GM23248 (cell line): ENCODE results near the gene CCDC102B. TPM values are rescaled to one million over a fixed set of nuclear protein-coding genes. Genes with fewer than 3 reads are reported as not detected.
"Not testable (repeated sequence)": the region's sequence is repeated elsewhere in the genome, so short reads cannot be mapped to it uniquely, and the experiment has no call there.

Experiments
- DNase-seq: peaks from one replicate; pipeline ENCODE4 v3.0.0-alpha.2; 2015
- H2AFZ ChIP-seq: fragments of 200-600 bp; sonication (generic); 2 replicates; pipeline ENCODE4 v1.6.1; 2016; ENCODE audit warnings: antibody characterized with exemption
- H3F3A ChIP-seq: fragments of 200-600 bp; sonication (generic); 2 replicates; pipeline ENCODE4 v1.6.1; 2016; ENCODE audit warnings: mild to moderate bottlenecking, antibody characterized with exemption, mixed run types; ENCODE audit not compliant: insufficient read depth
- H3K27ac ChIP-seq: fragments of 200-600 bp; sonication (generic); 2 replicates; pipeline ENCODE4 v1.5.1; 2016; ENCODE audit warnings: mild to moderate bottlenecking
- H3K27me3 ChIP-seq: fragments of 200-600 bp; sonication (generic); replicated peaks from 2 replicates; pipeline ENCODE4 v1.6.1; 2016; ENCODE audit warnings: mild to moderate bottlenecking; ENCODE audit not compliant: insufficient read depth
- H3K36me3 ChIP-seq: fragments of 200-600 bp; sonication (generic); 2 replicates; pipeline ENCODE4 v1.6.1; 2016; ENCODE audit warnings: low read depth, mild to moderate bottlenecking
- H3K4me1 ChIP-seq: fragments of 200-600 bp; sonication (generic); 2 replicates; pipeline ENCODE4 v1.6.1; 2016; ENCODE audit warnings: mild to moderate bottlenecking; ENCODE audit not compliant: insufficient read depth
- H3K4me2 ChIP-seq: fragments of 200-600 bp; sonication (generic); one replicate; pipeline ENCODE4 v1.6.1; 2016; ENCODE audit warnings: mild to moderate bottlenecking; ENCODE audit not compliant: unreplicated experiment
- H3K4me3 ChIP-seq: fragments of 200-600 bp; sonication (generic); 2 replicates; pipeline ENCODE4 v1.5.1; 2016; ENCODE audit warnings: mild to moderate bottlenecking
- H3K79me2 ChIP-seq: fragments of 200-600 bp; sonication (generic); 2 replicates; pipeline ENCODE4 v1.6.1; 2016; ENCODE audit warnings: mild to moderate bottlenecking; ENCODE audit not compliant: insufficient read depth
- H3K9ac ChIP-seq: fragments of 200-600 bp; sonication (generic); 2 replicates; pipeline ENCODE4 v1.6.1; 2016; ENCODE audit warnings: mild to moderate bottlenecking
- H3K9me2 ChIP-seq: fragments of 200-600 bp; sonication (generic); 2 replicates; pipeline ENCODE4 v1.6.1; 2016; ENCODE audit warnings: mixed run types, mild to moderate bottlenecking, moderate library complexity; ENCODE audit not compliant: insufficient read depth
- H3K9me3 ChIP-seq: fragments of 200-600 bp; sonication (generic); one replicate; pipeline ENCODE4 v1.6.1; 2017; ENCODE audit warnings: low read depth
- H4K20me1 ChIP-seq: fragments of 200-600 bp; sonication (generic); 2 replicates; pipeline ENCODE4 v1.6.0; 2016; ENCODE audit not compliant: insufficient read depth
- EZH2 ChIP-seq: fragments of 200-600 bp; sonication (generic); IDR thresholded peaks from 2 replicates; pipeline ENCODE4 v1.6.1; 2018; ENCODE audit warnings: antibody characterized with exemption, mild to moderate bottlenecking; ENCODE audit not compliant: insufficient read depth, poor library complexity, severe bottlenecking
- EZH2phosphoT487 ChIP-seq: fragments of 200-600 bp; sonication (generic); IDR thresholded peaks from 2 replicates; pipeline ENCODE4 v1.6.1; 2018; ENCODE audit warnings: antibody characterized with exemption, moderate library complexity, mild to moderate bottlenecking, low read depth; ENCODE audit not compliant: insufficient read depth
- WGBS, 2 experiments: methylation state at CpG; one replicate each; pipeline ENCODE4 v1.1.6; 2015 to 2017; ENCODE audit warnings: low lambda C conversion rate in 2 of 2, low coverage in 1 of 2; ENCODE audit errors: missing lambda C conversion rate in 2 of 2; 5-methylcytosine and 5-hydroxymethylcytosine counted together
- in situ Hi-C: fragments of 300-500 bp; cut with MboI; formaldehyde crosslinking; loops from 2 replicates; pipeline ENCODE4 v1.15.0; 2020
- polyA plus RNA-seq: library from polyadenylated mRNA; unstranded; fragments of >200 nt; fragmentation: Nextera tagmentation; extraction: Ambion mirVana; gene quantifications from 2 replicates; pipeline ENCODE4 v1.2.1, GENCODE V29; 2016
- total RNA-seq: library from RNA; depleted of rRNA; stranded (reverse); fragments of >200 nt; shearing (Covaris generic); gene quantifications from 2 replicates; pipeline ENCODE4 v1.2.3, GENCODE V29; 2014

Gene CCDC102B
- total and polyA plus RNA-seq, 2 experiments from 2014 or later, result 1.7 to 3.2 TPM

DNA sequence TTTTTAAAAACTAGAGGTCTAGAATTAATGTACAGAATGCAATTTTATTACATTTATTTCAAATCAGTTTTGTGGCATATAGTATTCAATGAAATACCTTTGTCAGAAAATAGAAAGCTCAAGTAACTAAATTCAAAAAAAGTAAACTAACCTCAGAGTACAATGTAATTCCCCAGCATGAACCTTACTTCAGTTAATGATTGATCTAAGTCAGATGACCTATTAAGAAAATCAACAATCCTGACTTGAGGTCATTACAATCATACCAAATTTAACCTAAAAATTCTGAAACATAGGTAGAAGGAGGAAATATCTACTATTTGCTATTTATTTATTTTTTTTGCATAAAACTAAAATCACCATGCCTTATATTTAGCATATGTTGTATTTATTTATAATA is 142.9 kb downstream of the CCDC102B start:
- no peak for DNase-seq
- TF ChIP-seq EZH2 (no peak), EZH2phosphoT487 (no peak)
- Histone ChIP-seq H3K9ac (no peak overlapping the region), H3K4me1 (peaks cover 6% of the 10 kb centered on the region; the same call in 1 of the 2 replicates), H3K27ac (no peak overlapping the region), H3K27me3 (no peaks in the 10 kb centered on the region), H3K4me3 (no peak overlapping the region), H3K36me3 (no peaks in the 10 kb centered on the region), H3K9me2 (no peaks in the 10 kb centered on the region), H3F3A (no peaks in the 10 kb centered on the region), H3K9me3 (no peaks in the 10 kb centered on the region), H4K20me1 (no peaks in the 10 kb centered on the region), H3K79me2 (no peaks in the 10 kb centered on the region), H2AFZ (no peak overlapping the region), H3K4me2 (no peak overlapping the region)
- in situ Hi-C loops, result no loop called here

DNA sequence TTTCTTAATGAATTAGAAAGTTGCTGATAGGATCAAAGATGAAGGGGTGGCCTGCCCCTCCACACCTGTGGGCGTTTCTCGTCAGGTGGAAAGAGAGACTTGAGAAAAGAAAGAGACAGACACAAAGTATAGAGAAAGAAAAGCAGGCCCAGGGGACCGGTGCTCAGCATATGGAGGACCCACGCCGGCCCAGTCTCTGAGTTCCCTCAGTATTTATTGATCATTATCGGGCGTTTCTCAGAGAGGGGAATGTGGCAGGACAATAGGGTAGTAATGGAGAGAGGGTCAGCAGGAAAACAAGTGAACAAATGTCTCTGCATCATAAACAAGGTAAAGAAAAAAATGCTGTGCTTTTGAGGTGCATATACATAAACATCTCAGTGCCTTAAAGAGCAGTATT is 144.3 kb downstream of the CCDC102B start:
- H3K9me2 ChIP-seq, result no peaks in the 10 kb centered on the region
- no peaks in the 10 kb centered on the region for H4K20me1 ChIP-seq
- 78 to 88% methylated on average over 7 of the region's 7 CpGs for WGBS, 2 experiments
- H3K36me3 ChIP-seq, result no peaks in the 10 kb centered on the region
- H3K4me1 ChIP-seq, result peaks cover 6% of the 10 kb centered on the region; the same call in 1 of the 2 replicates
- no peak for DNase-seq
- no peak overlapping the region for H3K4me3 ChIP-seq
- H2AFZ ChIP-seq, result no peak overlapping the region
- H3K9ac ChIP-seq, result no peak overlapping the region
- no peaks in the 10 kb centered on the region for H3K27me3 ChIP-seq
- H3K27ac ChIP-seq, result no peak overlapping the region
- no peaks in the 10 kb centered on the region for H3K79me2 ChIP-seq
- in situ Hi-C loops, result no loop called here
- H3F3A ChIP-seq, result no peaks in the 10 kb centered on the region
- H3K4me2 ChIP-seq, result no peak overlapping the region
- H3K9me3 ChIP-seq, result no peaks in the 10 kb centered on the region
- no peak for TF ChIP-seq EZH2
- TF ChIP-seq EZH2phosphoT487, result no peak

- H3F3A ChIP-seq, H3K9me2 ChIP-seq, H3K4me1 ChIP-seq, H3K79me2 ChIP-seq, H3K4me2 ChIP-seq, H3K36me3 ChIP-seq, H3K9me3 ChIP-seq, in situ Hi-C loops, H3K27me3 ChIP-seq, H3K27ac ChIP-seq, H4K20me1 ChIP-seq, H3K9ac ChIP-seq, H2AFZ ChIP-seq, H3K4me3 ChIP-seq, DNase-seq: not testable (repeated sequence)
- WGBS, 2 experiments, result 86 to 87% methylated on average over 2 of the region's 2 CpGs
Observed at GRCh38 chr18:68943861-68944260, 146.0 kb downstream of the CCDC102B start.

- H3K9ac ChIP-seq, result no peak overlapping the region
- H3K9me2 ChIP-seq, result no peaks in the 10 kb centered on the region
- H3K36me3 ChIP-seq, result no peaks in the 10 kb centered on the region
- H4K20me1 ChIP-seq, result no peaks in the 10 kb centered on the region
- in situ Hi-C loops, result no loop called here
- no peak overlapping the region for H2AFZ ChIP-seq
- H3K27ac ChIP-seq, result no peak overlapping the region
- no peaks in the 10 kb centered on the region for H3K27me3 ChIP-seq
- no peak for TF ChIP-seq EZH2phosphoT487
- TF ChIP-seq EZH2, result no peak
- no peak overlapping the region for H3K4me3 ChIP-seq
- H3K4me1 ChIP-seq, result peaks cover 6% of the 10 kb centered on the region; the same call in 1 of the 2 replicates
- no peaks in the 10 kb centered on the region for H3K9me3 ChIP-seq
- no peak for DNase-seq
- no peaks in the 10 kb centered on the region for H3F3A ChIP-seq
- 20 to 24% methylated on average over 1 of the region's 1 CpG for WGBS, 2 experiments
- H3K4me2 ChIP-seq, result no peak overlapping the region
- H3K79me2 ChIP-seq, result no peaks in the 10 kb centered on the region
Observed at GRCh38 chr18:68944330-68944729, 146.4 kb downstream of the CCDC102B start.

DNA sequence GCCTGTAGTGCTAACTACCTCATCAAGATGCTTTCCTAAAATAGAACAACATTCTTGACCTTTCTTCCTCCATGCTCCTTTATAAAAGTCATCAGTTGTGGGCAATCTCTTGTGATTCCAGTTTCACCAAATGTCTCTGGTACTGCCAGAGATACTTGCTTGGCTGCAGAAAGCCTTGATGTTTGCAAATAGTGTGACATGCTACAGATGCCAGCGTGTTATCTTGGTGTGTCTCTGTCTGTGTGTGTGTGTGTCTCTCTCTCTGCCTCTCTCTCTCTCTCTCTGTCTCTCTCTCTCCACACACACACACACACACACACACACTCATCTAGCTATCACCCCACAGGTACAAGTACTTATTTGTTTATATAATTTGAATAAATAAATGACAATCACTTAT is 146.9 kb downstream of the CCDC102B start:
- Histone ChIP-seq H3K9me2 (no peaks in the 10 kb centered on the region), H3F3A (no peaks in the 10 kb centered on the region), H3K27ac (no peak overlapping the region), H3K4me1 (peaks cover 5% of the 10 kb centered on the region; the same call in 1 of the 2 replicates), H3K9me3 (no peaks in the 10 kb centered on the region), H3K4me2 (no peak overlapping the region), H3K4me3 (no peak overlapping the region), H2AFZ (no peak overlapping the region), H4K20me1 (no peaks in the 10 kb centered on the region), H3K79me2 (no peaks in the 10 kb centered on the region), H3K27me3 (no peaks in the 10 kb centered on the region), H3K36me3 (no peaks in the 10 kb centered on the region), H3K9ac (no peak overlapping the region)
- DNase-seq, result no peak
- TF ChIP-seq EZH2 (no peak), EZH2phosphoT487 (no peak)
- in situ Hi-C loops, result no loop called here
- WGBS, 2 experiments, result 95 to 100% methylated on average over 1 of the region's 1 CpG
